8988T (cell line): ENCODE measurements around the gene TMEM97.
A peak's percentile ranks its signal among the peaks of the same experiment; 100 is the strongest.
"Not testable (repeated sequence)": the region's sequence is repeated elsewhere in the genome, so short reads cannot be mapped to it uniquely, and the experiment has no call there.

Source experiments
- DNase-seq: peaks from one replicate; pipeline ENCODE4 v3.0.0; 2011

TMEM97 gene

DNA sequence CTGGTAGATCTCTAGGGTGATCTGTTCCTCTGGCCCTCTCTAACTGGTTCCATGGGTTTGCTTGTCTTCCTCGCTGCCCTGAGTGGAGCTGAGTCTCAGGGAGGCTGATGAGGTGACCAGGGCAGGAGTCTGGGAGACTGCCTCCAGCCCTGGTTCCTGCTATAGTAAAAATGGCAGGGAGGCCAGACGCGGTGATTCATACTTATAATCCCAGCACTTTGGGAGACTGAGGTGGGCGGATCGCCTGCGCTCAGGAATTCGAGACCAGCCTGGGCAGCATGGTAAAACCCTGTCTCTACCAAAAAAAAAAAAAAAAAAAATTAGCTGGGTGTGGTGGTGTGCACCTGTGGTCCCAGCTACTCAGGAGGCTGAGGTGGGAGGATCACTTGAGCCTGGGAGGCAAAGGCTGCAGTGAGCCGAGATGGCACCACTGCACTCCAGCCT, 19.8 kb downstream of the TMEM97 start:
- DNase-seq, result not testable (repeated sequence)

DNA sequence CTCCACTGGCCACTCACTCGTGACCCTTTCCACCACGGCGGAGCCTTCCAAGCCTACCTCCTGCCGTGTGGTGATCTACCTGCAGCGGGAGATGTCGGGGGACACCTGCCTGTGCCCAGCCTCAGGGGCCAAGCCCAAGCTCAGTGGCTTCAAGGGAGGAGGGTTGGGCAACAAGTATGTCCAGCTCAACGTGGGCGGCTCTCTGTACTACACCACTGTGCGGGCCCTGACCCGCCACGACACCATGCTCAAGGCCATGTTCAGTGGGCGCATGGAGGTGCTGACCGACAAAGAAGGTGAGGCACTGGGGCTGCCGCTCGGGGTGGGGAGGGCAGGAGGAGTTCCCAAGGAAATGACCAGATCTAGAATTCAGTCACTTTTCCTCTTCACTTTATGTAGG, 20.4 kb downstream of the TMEM97 start:
- DNase-seq, result no peak

DNA sequence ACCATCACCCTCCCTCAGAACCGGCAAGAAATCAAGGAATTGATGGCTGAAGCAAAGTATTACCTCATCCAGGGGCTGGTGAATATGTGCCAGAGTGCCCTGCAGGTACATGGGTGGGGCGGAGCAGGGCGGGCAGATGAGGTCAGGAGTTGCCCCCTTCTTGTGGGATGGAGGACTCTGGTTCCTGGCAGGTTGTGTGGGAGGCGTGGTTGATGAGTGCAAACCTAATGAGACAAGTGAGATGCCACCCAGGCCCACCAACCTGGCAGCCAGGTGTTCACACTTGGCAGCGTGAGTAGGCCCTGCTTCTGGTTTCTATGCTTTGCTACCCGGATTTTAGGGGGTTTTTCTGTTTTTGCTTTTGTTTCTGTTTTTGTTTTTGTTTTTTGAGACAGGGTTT, 21.4 kb downstream of the TMEM97 start:
- no peak for DNase-seq

DNA sequence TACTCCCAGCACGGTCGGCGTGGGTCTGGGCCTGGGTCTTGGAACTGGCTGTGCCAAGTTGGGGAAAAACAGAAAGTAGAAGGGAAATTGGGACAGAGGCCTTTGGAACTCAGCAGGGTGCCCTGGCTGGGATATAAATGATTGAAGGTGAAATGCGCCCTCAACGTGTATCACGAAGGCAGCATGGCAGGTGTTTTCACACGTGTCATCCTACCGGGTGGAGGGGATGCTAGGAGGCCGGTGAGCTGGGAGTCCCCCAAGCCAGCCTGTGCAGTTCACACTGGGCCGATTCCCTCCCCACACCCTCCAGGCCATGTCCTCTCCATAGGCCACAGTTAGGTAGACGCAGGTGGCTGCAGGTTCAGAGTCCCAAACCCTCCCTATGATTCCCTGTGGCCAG, 22.5 kb downstream of the TMEM97 start:
- DNase-seq, result no peak

DNA sequence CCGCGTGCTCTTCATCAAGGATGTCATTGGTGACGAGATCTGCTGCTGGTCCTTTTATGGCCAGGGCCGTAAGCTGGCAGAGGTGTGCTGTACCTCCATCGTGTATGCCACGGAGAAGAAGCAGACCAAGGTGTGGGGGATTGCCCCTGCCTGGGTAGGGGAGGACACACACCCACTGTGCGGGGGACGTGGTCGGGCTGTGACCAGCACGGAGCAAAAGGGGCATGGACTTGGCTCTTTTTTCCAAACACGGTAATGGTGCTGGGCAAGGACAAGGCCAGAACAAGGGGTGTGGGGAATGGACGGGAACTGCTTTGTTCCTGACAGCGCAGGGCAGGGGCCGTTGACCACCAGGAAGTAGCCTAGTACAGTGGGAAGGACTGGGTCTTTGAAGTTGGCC, 23.3 kb downstream of the TMEM97 start:
- no peak for DNase-seq

DNA sequence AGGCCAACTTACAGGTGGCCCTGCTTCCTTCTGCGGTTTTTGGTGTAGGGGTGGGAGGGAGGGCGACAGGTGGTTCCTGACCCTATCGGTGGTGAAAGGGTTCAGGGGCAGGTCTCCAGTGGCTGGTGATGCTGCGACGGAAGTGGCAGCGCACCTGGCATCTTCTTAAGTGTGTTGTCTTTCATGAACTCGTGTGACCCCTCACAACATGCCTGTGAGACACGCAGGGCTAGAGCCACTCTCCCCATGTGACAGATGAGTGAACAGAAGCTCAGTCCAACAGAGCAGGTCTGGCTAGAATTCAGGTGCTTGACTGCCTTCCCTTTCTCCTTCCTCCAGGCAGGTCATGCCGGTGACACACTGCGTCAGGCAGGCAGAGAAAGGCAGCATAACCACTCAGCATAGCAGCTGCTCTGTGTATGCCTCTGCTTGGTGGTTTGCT, 24.5 kb downstream of the TMEM97 start:
- DNase-seq, result no peak

DNA sequence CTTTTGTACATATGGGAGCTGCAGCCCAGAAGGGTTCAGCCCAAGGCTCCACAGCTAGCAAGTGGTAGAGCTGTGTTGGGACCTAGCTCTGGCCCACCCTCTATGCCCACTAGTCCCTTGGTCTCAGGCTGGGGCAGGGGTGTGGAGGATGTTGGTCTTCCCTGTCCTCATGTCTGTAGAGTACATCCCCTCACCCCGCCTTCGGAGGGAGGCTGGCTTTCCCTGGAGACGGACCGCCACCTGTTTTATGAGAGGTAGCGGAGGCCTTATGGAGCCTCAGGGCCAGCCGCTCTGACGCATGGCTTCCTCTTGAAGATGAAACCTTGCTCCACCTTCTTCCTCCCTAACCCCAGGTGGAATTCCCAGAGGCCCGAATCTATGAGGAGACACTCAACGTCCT, 25.0 kb downstream of the TMEM97 start:
- no peak for DNase-seq

DNA sequence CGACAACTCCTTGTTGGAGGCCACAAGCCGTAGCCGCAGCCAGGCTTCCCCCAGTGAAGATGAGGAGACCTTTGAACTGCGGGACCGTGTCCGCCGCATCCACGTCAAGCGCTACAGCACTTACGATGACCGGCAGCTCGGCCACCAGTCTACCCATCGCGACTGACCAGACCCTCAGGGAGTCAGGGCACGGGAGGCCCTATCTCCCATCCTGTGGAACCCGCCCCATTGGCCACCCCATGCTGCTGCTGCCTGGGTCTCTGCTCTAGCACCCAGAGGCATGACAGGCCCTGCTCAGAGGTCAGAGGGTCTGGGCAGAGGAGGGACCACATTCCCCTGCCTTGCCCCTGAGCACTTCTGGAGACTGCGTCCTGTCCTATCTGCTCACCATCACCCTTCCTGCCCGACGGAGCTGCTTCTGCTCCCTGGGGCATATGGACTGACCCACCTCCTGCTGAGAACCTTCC, 25.5 kb downstream of the TMEM97 start:
- DNase-seq, result no peak

DNA sequence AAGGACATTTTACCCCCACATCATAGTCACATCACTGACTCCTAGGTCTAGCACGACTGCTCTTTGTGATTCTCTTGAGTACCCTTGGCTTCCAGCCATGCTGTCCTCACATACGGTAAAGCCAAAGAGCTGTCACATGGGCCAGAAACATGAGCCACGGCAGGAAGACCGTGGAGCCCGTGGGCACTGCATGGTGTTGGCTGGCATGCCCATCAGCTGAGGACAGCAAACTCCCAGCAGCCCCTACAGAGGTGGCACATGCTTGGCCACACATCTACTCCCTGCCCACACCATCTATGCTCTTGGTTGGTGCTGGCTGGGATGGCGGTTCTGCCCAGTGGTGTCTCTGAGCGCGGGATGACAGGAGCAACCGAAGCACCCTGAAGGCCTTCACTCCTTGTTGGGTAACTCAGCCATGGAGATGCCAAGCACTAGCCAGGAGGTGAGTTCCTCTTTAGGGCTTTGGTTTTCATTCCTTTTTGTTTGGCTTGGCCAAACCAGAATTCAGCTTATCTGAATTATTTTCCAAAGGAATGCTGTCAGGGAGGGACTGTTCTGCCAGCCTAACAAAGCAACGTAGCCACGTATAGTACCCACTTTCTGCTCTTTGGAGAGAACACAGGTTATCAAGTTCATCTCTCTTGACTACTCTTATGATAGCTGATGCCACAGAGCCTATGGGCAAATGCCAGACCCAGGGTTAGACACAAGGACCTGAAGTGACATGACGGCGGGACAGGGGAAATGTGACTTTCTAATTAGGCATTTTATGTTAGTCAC, 26.6 kb downstream of the TMEM97 start:
- no peak for DNase-seq

DNA sequence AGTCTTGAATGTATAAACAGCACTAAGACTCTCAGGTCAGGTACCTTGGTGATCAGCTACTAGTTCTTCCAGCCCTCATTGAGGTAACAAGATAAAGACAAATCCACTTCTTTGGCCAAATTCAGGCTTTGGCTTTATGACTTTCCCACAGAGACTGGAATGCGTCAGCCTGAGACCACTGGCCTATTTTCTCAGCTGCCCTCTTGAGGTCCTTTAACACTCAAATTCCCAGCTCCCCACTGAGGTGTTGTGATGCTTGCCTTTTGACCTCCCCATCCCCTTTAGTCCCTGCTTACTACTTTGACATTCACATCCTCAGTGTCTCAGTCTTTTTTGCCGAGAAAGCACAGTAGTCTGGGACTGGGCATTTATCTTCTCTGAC, 27.2 kb downstream of the TMEM97 start:
- no peak for DNase-seq

DNA sequence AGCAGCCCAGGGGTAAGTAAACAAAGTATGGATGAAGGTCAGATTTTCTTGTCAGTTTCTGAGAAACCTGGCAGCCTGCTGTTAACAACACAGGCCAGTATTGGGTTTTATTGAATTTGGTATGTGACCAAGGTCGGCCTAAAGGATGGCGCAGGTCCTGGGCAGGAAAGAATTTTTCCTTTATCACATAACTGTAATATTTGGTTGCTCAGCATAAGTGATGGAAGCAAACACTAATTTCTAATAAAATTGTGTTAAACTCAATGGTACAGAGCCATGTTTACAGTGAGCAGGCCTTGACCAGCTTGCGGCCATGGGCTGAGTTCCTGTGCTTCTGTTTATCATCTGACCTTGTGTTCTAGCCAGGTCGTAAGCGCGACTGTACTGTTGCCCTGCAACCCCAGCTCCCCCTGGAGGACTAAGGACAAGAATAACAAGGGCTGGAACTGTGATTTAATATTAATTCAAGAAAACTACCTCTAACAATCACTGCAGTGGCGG, 27.8 kb downstream of the TMEM97 start:
- DNase-seq, result no peak

DNA sequence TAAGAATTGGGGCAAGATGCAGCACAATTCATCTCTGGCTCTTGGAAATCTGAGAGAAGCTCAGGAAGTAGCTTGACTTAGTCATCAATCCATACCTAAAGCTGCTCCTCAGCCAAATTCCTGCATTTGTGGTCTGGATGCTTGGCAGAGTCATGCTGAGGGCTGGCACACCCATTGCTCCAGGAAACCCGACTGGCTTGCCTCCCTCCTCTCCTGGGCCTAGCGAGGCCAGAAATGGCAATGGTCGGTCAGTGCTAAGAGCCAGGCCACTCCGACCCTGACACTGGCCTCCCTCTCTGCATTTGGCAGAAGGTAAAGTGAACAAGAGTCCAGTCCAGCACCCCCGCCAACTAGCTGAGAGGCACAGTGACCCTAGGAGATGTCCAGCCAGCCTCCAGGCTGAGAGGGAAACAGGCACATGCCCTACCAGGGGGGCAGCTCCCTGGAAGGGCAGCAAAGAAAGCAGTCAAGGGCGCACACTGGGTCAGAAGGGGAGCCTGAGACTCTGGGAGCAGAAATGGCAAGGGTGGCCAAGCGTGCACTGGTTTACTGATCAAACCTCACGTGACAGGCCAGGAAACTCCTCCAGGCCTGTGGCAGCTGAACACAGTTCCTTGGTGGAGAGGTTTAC, 28.4 kb downstream of the TMEM97 start:
- peak; percentile 71 for DNase-seq

DNA sequence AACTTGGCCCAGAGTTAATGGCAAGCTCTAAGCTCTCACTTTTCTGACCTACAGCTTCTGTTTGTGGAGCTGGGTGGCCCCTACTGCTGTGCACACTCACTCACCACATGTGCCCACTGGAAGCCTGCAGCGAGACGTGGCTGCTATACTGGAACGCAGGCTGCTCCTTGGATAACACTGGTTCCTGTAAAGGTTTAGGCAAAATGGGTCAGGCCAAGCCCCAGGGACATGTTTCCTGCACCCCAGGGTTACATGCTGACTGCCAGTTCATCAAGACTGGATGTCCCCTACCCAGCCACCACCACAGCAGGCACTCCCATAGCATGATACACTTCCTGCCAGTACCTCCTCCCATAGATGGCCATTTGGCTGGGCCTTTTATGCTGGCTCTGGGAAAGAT, 30.0 kb downstream of the TMEM97 start:
- DNase-seq, result no peak

DNA sequence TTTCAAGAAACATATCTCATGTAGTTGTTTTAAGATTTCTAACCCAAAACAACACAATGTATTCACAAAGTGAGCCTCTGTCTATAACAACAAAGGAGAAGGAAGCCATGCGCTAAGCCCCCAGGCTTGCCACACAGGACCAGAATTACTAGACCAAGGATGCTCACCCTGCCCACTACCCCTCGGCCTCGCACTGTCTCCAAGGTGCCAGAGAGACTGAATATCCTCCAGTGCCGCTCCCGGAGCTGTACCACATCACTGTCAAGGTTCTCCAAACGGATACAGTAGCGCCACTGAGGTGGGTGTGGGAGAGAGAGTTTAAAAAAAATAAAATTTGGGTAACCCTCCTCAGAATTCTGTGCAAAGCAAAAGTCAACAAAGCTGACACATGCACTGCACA, 31.3 kb downstream of the TMEM97 start:
- no peak for DNase-seq

DNA sequence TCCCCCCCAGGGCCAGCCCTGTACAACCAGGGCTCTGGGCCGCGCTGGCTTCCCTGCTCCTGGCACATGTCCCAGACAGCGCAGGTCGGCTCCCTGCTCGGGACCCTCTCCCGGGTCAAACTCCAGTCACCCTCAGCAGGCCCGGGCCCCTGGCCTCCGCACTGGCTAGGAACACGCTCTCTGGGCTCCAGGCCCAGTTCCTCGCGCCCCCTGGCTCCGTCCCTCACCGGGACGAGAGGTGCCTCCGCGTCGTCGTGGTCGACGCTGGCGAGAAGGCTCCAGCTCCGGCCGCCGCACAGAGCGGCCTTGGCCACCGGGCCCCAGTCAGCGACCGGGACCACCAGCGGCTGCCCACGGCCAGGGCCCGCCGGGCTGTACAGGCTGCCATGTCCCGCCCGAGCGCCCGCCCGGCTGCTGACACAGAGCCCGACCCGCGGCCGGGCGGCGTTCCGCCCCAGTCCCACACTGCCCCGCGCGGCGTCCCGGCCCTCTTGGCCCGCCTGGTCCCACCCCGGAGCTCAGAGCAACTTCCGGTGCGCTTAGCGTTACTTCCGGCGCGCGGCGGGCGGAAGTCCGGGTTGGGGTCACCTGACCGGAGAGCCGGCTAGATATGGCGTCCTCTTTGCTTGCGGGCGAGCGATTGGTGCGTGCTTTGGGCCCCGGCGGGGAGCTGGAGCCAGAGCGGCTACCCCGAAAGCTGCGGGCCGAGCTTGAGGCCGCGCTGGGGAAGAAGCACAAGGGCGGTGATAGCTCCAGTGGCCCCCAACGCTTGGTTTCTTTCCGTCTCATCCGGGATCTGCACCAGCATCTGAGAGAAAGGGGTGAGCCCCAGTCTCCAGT, 38.3 kb downstream of the TMEM97 start, which contains the start of gene POLDIP2:
TSS of gene POLDIP2 (minus strand) at position 467 of the 840 bp plus-strand sequence. CDS start at position 388, 79 bp downstream.
- DNase-seq, result peak; percentile 96

DNA sequence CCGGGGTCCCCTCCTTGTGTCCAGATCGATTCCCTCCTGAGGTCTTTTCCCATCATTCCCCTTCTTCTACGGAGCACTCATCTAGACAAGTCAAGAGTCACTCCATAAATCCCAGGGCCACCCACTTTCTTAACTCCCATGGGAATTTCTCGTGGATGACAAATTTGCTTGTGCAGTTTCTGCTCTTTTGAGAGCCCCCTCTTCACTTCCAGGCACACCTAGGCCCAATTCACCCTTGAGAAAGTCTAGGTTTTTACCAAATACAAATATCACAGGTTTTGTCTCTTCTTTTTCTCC, 38.8 kb downstream of the TMEM97 start:
- no peak for DNase-seq

DNA sequence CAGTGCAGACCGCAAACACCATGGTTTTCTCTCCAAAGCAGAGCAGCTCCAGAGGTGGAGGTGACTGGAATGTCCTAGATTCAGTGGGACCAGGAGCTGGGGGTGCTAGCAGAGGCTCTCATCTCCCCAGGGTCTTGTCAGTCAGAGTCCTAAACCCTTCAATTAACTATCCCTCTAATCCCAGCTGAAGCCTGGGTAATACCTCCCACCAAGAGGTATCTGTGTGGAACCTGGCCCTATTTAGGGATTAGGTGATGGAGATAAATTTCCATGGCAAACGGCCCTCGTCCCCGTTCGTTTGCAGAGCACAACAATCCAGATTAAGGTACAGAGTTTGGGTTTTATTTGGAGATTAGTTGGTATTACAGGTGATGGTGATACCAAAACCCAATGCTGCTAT, 44.2 kb downstream of the TMEM97 start:
- DNase-seq, result no peak

DNA sequence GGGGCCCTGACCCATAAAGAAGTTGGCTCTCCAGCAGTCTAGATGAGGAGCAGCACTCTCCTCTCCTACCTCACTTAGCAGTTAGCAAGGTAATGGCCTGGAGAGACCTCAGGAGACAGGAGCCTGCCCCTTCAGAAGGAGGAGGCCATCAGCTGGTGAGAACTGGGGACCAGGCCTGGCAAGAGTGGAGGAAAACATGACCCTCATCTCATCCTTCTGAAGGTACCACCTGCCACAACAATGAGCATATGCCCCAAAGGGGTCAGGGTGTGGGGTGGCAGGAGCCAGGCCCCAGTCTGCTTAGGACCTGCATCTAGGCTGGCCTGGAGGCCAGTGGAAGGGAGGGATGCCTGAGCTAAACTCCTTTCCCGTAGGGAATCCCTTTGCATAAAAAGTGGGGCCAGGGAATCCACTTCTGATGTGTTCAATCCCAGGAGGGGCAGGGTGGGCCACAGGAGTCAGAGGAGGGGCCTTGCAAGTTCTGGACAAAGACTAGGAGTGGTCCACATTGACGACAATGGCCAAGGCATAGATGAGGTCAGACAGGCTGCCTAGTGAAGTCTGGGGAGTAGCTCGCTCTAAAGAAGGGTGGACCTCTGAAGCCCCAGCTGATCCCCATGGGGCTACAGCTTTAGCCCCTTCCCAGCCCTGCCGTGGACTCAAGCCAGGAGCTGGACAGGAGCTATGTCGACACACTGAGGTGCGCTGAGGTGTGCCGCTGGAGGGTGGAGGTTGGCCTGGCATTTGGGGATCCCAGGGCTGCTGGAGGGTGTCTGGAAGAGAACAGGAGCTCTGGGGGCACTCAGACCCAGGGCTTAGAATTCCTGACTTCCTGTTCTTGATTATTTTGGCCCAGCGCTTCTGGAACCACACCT, 45.0 kb downstream of the TMEM97 start:
- no peak for DNase-seq

DNA sequence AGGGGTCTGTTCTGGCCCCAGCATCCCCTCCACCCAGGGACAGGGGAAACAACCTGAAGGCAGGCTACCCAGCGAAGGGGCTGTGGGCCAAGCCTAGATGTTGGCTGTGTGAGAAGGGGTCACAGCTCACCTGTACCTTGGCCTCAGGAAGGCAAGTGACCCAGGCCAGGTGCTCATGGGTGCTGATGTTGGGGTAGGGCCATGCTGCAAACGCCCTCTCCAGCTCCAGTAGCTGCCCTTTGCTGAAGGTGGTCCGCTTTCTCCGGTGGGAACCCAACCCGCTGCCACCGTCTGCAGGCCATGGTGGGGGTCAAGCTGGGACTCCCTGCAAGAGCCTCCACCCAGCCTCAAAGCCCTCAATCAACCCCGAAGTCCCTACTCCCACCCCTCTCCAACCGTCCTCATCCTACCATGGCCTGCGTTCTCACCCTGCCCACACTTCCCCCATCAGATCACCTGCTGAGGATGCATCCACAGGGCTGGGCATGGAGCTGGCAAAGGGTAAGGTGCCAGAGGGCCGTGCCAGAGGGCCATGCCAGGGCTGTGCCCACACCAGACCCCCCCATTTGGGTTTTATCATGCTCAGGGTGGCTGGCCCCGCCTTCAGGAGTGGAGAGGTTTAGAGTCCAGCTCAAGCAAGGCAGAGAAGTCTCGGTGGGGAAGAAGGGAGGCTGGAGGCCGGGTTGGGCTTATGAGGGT, 45.8 kb downstream of the TMEM97 start, which contains the start of gene SEBOX:
TSS of gene SEBOX (minus strand) at position 535 of the 699 bp plus-strand sequence. CDS start at position 487, 48 bp downstream.
- no peak for DNase-seq

DNA sequence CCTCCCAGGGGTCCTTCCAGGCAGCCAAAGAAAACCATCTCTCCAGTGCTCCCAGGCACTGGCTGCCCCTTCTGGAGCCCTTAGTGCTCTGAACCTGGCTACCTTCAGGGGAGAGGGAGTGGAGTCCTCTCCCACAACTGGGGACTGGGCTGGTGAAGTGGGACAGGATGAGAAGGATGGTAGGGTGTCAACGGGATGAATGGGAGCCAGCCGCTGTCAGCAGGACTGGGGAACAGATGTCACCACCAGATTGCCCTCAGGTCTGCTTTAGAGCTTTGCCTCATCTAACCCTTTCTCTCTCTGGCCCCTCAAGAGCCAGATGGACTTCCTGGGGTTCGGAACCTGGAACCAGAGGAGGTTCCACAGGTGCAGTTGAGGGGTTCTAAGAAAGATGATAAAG, 46.5 kb downstream of the TMEM97 start:
- no peak for DNase-seq

DNA sequence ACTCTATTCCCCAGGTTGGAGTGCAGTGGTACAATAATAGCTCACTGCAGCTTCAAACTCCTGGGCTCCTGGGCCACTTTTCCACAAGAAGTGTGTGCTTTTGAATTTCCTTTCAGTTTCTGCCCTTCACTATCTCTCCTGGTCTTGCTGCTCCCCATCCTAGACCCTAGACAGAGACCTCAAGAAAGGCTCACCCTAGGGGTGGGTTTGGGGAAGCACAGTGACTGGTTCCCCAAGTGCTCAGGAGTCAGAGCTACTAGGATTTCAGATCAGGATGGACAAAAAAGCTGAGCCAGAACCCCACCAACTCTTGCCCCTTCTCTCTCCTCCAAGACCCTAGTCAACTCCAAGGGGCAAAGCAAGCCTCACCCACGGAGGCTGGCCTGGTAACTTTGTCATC, 47.6 kb downstream of the TMEM97 start:
- no peak for DNase-seq
